NCI-H774 (cell line): ENCODE measurements around the gene LMBRD2.
"Not testable (repeated sequence)": the region's sequence is repeated elsewhere in the genome, so short reads cannot be mapped to it uniquely, and the experiment has no call there.

Experiments
- DNase-seq: peaks from one replicate; lab custom pipeline; 2025; lab: John Stamatoyannopoulos, UW

Gene LMBRD2

GRCh38 chr5:36151434-36152323, at the start of gene LMBRD2, which contains the start of gene SKP2:
Gene LMBRD2 (minus strand): TSS chr5:36151887. CDS start chr5:36143349, 8,538 bp downstream.
Gene SKP2 (plus strand): TSS chr5:36152111. CDS start chr5:36152263, 152 bp downstream.
- DNase-seq, result peak; percentile 99

GRCh38 chr5:36200513-36200912, 48.8 kb upstream of the LMBRD2 start:
- no peak for DNase-seq

DNA sequence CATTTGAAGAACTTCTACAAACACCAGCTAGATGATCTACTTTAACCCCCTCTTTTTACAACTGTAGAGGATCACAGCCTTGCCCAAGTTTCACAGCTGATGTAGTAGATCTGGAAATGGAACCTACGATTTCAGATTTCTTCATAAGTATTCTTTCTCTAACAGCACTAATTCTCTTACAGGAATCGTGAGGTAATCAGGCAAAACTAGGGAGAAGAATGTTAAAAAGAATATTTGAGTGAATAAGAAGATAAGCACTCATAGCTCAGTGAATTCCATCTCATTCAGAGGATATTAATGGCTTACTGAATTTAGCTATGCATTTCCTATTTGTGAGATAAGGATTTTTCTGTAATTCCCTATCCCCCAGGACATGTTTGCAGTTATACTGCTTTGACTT, 47.9 kb upstream of the LMBRD2 start:
- no peak for DNase-seq

GRCh38 chr5:36198783-36199182, 47.1 kb upstream of the LMBRD2 start:
- DNase-seq, result not testable (repeated sequence)

DNA sequence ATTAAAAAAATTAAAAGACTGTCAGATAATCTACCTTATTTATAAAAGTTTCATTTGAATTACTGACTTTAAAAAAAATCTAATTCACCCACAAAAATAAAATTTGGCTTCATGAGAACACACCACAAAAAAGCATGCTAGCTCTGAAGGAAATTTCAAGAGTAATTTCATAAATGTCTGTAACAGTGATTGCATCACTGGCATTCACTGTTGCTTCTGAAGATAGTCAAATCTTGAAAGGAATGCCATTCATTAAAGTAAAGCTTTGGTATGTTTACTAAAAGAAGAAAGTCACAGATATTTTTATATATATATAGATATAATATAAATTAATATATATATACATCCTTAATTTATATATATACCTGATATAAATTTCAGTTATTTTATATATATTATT, 46.6 kb upstream of the LMBRD2 start:
- DNase-seq, result no peak

- no peak for DNase-seq
Observed at GRCh38 chr5:36193746-36194145, 42.1 kb upstream of the LMBRD2 start.

DNA sequence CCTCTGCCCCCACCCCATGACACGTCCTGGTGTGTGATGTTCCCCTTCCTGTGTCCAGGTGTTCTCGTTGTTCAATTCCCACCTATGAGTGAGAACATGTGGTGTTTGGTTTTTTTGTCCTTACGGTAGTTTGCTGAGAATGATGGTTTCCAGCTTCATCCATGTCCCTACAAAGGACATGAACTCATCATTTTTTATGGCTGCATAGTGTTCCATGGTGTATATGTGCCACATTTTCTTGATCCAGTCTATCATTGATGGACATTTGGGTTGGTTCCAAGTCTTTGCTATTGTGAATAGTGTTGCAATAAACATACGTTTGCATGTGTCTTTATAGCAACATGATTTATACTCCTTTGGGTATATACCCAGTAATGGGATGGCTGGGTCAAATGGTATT, 32.7 kb upstream of the LMBRD2 start:
- DNase-seq, result not testable (repeated sequence)

GRCh38 chr5:36181774-36182173, 30.1 kb upstream of the LMBRD2 start:
- DNase-seq, result no peak

DNA sequence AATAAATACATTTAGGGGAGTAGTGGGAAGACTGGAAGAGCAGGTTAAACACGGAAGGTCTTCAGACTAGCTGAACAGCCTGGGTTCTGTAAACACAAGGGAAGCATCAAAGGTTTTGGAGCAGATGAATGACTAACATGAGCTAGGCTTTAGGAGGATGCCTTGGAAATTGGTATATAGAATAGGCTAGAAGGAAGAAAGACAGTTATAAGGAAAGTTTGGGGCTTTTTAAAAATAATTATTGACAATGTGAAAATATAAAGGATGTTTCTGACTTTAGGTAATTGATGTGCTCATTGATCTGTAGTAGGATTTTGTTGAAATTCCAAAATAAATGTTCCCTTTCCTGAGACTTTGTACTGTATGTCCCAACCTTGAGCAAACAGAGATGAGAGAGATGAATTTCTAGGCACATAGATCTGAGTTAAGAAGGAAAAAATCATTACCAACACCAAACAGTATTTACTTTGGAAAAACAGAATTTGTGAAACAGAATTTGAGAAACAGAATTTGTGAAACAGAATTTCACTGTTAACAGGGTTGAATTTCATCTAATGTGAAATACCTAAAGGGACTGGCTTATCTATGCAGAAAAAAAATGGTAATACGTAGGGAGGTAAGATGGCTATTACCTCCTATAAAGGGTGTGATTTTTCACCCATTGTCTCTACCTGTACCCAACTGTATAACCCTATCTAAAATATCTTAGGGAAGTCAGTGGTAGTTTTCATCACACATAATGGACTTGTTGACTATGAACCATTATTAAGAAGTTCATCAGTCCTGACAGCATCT, 29.1 kb upstream of the LMBRD2 start:
- DNase-seq, result no peak

GRCh38 chr5:36179950-36180349, 28.3 kb upstream of the LMBRD2 start:
- no peak for DNase-seq

GRCh38 chr5:36178524-36178890, 26.8 kb upstream of the LMBRD2 start:
- no peak for DNase-seq

DNA sequence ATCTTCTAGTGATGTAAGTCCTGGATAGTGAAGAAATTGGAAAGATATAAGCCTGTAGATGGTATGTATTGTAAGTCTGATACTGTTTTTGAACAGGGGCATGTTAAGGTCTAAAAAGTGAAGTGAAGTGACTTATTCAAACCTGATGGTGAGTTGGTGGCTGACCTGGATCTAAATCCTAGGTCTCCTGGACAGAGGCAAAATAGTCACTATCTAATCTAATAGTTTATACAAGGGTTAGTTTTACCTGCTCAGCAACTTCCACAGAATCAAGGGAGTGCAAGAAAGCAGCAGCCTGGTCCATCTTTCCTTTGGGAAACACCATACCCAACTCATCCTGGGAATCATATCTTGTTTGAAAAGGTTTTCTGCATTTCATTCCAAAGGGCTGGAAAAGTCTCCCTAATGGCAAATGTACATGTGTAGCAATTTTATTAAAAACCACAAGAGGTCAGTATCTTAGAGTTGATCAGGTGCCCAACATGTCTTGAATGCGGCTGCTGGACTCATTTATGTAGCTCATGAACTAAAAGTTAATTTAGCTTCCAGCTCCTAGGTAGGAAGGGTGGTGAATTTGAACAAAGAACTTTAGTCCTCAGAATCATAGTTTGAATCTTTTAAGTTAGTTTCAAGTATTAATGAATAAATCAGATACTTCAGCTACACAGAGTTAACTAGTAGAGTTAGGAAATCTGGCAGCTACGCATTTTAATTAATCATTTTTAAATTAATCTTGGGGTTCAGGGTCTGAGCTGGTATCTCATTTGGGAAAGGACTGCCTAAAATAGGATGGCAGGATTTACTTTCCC, 26.2 kb upstream of the LMBRD2 start:
- DNase-seq, result peak; percentile 17

GRCh38 chr5:36177154-36177553, 25.5 kb upstream of the LMBRD2 start:
- DNase-seq, result no peak

DNA sequence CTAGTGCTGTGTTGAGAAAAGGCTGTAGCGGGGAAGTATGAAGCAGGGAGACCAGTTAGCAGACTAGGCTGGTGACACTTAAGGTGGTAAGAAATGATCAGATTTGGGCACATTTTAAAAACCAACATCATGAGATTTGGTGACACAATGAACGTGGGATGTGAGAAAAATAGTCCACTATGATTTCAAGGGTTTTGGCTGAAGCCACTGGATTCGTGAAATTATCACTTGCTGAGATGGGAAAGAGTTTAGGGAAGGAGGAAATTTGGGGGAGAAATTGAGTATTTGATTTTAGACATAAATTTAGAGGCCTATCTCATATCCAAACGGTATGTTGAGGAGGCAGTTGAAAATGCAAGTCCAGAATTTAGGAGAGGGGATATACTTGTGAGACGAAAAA, 23.4 kb upstream of the LMBRD2 start:
- no peak for DNase-seq

DNA sequence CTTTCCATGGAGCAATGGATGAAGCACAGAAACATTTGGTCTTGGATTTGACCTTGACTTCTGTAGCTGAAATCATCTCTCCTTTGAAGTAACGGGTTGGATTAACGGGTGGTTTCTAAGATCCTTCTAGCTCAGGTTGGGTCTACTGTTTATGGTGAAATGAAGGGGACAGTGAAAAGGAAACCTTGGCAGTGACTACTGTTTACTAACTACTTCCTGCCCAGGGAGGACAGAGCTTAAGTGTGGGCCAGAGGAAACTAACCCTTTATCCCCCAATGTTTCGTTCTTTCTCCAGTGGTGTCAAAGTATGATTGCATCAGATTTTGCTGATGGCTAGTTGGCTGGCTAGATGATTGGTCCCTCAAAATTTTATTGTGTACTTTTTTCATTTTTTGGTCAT, 22.4 kb upstream of the LMBRD2 start:
- DNase-seq, result no peak

GRCh38 chr5:36173426-36173825, 21.7 kb upstream of the LMBRD2 start:
- no peak for DNase-seq

GRCh38 chr5:36172599-36172998, 20.9 kb upstream of the LMBRD2 start:
- no peak for DNase-seq

DNA sequence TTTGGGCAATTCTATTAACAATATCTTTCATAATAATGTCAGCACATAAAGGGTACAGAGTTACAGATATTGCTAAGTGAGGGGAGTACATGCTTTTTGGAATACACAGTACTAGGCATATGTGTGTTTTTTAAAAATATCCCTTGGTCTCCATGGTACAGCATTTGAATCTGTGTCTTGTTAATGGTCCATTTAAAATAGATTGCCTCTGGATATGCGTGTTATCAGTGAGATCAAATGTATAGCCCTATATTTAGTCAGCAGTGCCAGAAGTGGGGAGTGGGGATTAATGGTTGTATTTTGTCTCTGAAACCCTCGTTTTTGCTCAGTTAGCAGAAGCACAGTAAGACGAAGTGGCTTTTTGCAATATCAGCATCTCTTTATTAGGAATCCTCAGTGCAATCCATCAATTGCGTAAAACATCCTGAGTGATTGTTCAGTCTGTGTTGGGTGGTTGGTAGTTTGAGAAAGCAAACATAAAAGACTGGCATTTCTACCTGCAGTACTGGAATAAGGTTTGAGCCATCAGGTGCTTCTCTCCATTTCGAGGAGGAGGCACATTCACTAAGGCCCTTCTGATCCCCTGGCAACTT, 19.2 kb upstream of the LMBRD2 start:
- no peak for DNase-seq

- DNase-seq, result no peak
Observed at GRCh38 chr5:36168737-36169136, 17.1 kb upstream of the LMBRD2 start.

DNA sequence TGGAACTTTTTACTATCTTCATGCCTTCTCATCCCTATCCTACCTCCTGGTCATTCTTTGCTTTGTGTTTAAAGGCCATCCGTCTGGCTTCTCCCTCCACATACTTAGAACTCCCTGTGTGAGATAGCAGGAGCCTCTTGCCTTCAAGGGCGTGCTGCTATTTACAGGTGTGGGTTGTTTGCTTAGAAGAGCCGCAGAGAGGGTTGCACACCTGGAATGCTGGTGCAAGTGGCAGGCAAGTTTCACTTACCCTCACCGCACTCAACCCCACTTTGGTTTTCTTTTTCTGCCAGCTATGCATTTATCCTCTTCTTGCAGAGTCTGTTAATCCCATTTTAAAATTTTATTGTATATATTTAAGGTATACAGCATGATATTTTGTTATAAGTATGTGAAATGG, 12.8 kb upstream of the LMBRD2 start:
- no peak for DNase-seq

GRCh38 chr5:36162810-36163486, 11.3 kb upstream of the LMBRD2 start:
- DNase-seq, result no peak
